ENCODE measurements around the gene HOXD8. TPM values are rescaled to one million over a fixed set of nuclear protein-coding genes. Genes with fewer than 3 reads are reported as not detected.

Gene HOXD8
- total RNA-seq, 4 donors from 2014 or later: 2.4 to 8.9 (median 6.0) TPM

DNA sequence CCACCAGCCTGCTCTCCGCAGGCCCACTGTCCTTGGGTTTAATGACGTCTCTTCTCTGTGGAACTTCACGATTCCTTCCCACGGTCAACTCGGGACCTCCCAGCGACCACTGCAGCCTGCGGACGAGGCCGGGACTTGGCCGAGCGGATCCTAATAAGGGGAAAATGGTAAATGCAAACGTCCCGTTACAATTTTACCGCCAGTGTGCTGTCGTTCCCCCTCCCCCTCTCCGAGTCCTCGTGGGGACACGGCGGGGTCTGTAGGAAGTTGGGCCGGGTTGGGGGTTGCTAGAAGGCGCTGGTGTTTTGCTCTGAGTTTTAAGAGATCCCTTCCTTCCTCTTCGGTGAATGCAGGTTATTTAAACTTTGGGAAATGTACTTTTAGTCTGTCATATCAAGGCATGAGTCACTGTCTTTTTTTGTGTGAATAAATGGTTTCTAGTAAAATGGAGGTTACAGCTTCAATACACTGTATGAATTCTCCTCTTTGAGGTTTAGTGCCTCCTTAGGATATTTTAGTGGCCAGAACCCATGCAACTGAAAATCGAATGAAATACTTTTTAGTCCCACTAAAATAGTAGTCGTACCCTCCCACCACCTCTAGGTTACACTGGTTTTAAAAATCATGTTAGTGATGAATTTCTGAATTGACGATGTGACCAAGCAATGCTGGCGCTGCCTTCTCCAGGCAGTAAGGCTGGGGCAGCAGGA is 20.2 kb upstream of the HOXD8 start:
- intact Hi-C loops (cut with DNase I; ENCODE audit: low total_unique reads): loop anchor here (5.0 kb wide), 1 partner anchor 1288 kb away; no protein-coding TSS in a partner anchor
- TF ChIP-seq POLR2A (IDR thresholded peaks at IDR 0.05): no peak
- TF ChIP-seq, protein P1, sequence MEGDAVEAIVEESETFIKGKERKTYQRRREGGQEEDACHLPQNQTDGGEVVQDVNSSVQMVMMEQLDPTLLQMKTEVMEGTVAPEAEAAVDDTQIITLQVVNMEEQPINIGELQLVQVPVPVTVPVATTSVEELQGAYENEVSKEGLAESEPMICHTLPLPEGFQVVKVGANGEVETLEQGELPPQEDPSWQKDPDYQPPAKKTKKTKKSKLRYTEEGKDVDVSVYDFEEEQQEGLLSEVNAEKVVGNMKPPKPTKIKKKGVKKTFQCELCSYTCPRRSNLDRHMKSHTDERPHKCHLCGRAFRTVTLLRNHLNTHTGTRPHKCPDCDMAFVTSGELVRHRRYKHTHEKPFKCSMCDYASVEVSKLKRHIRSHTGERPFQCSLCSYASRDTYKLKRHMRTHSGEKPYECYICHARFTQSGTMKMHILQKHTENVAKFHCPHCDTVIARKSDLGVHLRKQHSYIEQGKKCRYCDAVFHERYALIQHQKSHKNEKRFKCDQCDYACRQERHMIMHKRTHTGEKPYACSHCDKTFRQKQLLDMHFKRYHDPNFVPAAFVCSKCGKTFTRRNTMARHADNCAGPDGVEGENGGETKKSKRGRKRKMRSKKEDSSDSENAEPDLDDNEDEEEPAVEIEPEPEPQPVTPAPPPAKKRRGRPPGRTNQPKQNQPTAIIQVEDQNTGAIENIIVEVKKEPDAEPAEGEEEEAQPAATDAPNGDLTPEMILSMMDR (IDR thresholded peaks at IDR 0.05): no peak
- 29 to 48% methylated on average over 26 of the region's 26 CpGs for WGBS, 2 donors
- no peak for DNase-seq (ENCODE audit: low spot score in 2 of 2)
- H3K4me3 ChIP-seq (ENCODE audit: low read depth, poor library complexity, severe bottlenecking): no peak overlapping the region

DNA sequence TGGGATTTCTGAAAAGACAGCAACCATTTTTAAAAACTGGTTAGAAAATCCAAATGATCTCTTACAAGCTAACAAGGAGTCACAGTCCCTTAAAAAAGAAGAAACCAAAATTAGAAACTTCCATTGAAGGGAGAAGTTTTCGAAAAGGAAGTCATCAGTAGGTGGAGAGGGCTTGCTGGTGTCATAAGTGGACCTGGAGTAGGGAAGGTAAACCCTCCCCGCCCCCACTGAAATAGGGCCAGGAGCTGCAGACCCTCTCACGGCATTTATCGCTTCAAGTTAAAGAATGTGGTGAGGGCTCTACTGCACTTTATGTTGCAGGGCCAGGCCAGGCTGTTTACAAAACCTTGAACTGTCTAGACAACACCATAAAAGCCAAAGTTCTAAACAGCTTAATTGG is 19.6 kb upstream of the HOXD8 start:
- TF ChIP-seq POLR2A (IDR thresholded peaks at IDR 0.05): no peak
- TF ChIP-seq, protein P1 (IDR thresholded peaks at IDR 0.05): no peak
- intact Hi-C loops (cut with DNase I; ENCODE audit: low total_unique reads): loop anchor here (5.0 kb wide), 1 partner anchor 1287 kb away; no protein-coding TSS in a partner anchor
- H3K4me3 ChIP-seq (ENCODE audit: low read depth, poor library complexity, severe bottlenecking): no peak overlapping the region
- peak in 1 of 2 donors; percentile 70 for DNase-seq (ENCODE audit: low spot score in 2 of 2)
- WGBS, 2 donors: 44 to 54% methylated on average over 4 of the region's 4 CpGs

DNA sequence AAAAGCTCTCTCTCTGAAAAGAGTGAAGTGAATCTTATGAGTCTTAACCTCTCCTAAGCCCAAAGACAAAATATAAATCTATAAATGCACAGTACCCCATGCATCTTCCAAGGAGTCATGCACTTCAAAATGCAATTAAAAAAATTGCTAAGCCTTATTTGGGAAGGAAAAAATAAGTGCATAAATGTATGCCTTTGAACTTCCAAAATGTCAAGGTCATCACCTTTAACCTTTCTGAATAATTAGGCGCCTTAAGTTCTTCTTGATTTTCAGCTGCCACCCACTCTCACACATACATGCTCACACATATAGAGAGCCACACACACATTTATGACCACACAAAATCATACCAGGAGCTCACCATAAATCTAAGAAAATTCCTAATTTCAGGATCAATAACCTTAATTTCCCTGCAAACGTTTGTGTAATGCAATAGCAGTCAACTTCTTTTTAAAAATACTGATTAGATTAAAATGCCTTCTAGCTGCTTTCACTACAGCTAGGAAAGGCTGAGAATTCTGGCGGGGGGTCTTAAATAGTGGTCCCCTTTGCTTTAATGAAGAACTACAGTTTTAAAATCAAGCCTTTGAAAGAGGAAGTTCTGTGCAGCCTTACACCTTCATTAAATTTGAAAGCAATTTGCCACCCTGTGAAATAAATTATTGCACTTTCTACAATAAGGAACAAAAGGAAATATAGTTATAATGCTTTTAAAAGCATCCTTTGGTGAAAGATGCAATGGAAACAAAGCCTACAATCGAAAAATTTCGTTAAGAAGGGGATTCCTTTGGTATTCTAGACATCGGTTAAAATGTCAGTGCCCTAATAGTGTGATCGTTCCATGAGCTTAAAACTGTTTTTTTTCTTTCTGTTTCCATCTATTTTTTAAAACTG is 18.8 kb upstream of the HOXD8 start:
- TF ChIP-seq, protein P1 (IDR thresholded peaks at IDR 0.05): no peak
- TF ChIP-seq POLR2A (IDR thresholded peaks at IDR 0.05): no peak
- intact Hi-C loops (cut with DNase I; ENCODE audit: low total_unique reads): no loop called here
- no peak for DNase-seq (ENCODE audit: low spot score in 2 of 2)
- WGBS, 2 donors: 35 to 37% methylated on average over 7 of the region's 7 CpGs
- H3K4me3 ChIP-seq (ENCODE audit: low read depth, poor library complexity, severe bottlenecking): no peak overlapping the region

DNA sequence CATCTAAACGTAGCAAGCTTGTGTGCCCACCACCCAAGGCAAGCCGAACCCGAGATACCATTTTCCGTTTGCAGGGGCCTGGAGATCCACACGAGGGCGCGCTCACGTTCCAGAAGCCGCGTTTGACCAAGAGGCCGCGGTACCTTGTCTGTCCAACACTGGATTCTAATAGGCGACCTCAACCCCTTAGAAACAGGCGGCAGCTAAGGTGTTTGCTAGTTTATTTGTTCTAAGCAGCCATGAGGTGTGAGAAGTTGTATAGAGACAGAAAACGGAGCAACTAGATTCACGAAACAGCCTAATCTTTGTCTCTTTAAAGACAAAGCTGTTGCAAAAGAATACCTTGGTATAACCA is 18.2 kb upstream of the HOXD8 start:
- no peak overlapping the region for H3K4me3 ChIP-seq (ENCODE audit: low read depth, poor library complexity, severe bottlenecking)
- intact Hi-C loops (cut with DNase I; ENCODE audit: low total_unique reads): no loop called here
- no peak for TF ChIP-seq POLR2A (IDR thresholded peaks at IDR 0.05)
- TF ChIP-seq, protein P1 (IDR thresholded peaks at IDR 0.05): no peak
- 4 to 6% methylated on average over 16 of the region's 16 CpGs for WGBS, 2 donors
- DNase-seq (ENCODE audit: low spot score in 2 of 2): peak in 1 of 2 donors; percentile 90

DNA sequence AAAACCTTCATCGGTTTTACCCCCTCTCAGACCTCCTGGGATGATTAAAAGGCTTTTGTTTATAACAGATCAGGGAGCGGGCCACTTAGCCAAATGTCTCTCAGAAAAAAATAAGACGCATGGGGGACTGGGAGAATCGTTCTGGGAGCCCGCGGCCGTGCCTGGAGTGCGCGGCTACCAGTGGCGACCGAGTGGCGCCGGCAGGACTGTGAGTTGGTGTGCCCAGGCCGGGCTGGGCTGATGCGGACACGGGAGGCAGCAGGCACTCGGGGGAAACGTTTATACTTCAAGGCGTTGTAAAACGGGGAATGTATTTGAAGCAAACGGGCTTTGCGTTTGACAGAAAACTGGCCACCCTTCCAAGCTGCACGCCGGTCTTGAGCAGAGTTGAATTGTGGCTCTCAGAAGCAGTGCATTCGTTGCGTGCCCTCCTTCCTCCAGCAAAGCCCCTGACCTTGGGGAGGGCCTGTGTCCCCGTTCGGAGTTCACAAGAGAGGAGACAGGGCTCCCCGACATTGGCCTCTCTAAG is 17.6 kb upstream of the HOXD8 start:
- intact Hi-C loops (cut with DNase I; ENCODE audit: low total_unique reads): no loop called here
- DNase-seq (ENCODE audit: low spot score in 2 of 2): peak in 1 of 2 donors; percentile 76
- 24 to 28% methylated on average over 28 to 29 of the region's 29 CpGs for WGBS, 2 donors

More for the DNA sequence above, 17.6 kb upstream of the HOXD8 start:
- H3K4me3 ChIP-seq (ENCODE audit: low read depth, poor library complexity, severe bottlenecking): no peak overlapping the region
- TF ChIP-seq POLR2A (IDR thresholded peaks at IDR 0.05): no peak
- TF ChIP-seq, protein P1 (IDR thresholded peaks at IDR 0.05): no peak

Measured in lower leg skin (tissue), 4 donors.